GM18508 (cell line): ENCODE measurements around the gene SETD3.

Experiments
- ATAC-seq: cut with Tn5 transposase; IDR thresholded peaks from one replicate; pipeline ENCODE4 v1.9.1; 2021; ENCODE audit warnings: moderate number of reproducible peaks; ENCODE audit not compliant: insufficient read depth, unreplicated experiment

SETD3 gene

GRCh38 chr14:99503848-99504453 is 23.3 kb upstream of the SETD3 start:
- ATAC-seq, result no peak

GRCh38 chr14:99502989-99503421 is 22.3 kb upstream of the SETD3 start:
- ATAC-seq, result no peak

- no peak for ATAC-seq
These were observed 17.2 kb upstream of the SETD3 start for GRCh38 chr14:99497894-99498293.

DNA sequence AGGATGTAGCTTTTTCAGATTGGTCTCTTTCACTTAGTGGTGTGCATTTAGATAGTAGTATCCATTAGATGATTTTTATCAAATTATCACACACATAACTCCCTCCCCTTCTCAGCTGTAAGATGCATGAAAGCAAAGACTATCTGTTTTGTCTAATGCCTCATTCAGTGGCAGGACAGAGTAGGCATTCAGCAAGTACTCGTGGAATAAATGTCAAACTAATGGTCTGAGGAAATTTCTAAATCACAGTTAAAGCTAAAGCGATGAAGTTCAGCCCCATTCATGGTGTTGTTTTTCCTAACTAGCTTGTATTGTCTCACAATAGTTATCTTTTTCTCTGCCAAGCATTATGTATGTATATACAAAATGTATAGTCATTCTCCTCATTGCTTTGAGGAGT is 16.7 kb upstream of the SETD3 start:
- ATAC-seq, result no peak

DNA sequence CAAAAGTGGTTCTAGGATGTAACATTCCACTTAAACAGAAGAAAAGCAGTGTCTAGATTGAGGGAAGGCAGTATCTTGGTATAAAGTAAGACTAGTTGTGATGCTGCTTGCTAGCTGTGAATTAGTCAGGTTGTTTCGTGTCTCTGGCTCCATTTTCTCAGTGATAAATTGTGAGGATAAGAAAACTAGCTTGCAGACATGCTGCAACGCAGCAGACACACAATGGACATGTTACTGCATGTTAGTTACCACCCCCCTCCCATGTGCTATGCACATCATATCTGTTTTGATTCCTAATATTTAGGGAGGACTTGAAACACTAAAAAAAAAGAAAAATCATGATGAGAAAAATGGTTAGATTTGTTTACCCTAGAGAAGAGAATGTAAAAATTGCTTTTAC is 3.4 kb upstream of the SETD3 start:
- ATAC-seq, result no peak

- ATAC-seq, result no peak
These were observed 1.1 kb upstream of the SETD3 start for GRCh38 chr14:99481745-99482099.

DNA sequence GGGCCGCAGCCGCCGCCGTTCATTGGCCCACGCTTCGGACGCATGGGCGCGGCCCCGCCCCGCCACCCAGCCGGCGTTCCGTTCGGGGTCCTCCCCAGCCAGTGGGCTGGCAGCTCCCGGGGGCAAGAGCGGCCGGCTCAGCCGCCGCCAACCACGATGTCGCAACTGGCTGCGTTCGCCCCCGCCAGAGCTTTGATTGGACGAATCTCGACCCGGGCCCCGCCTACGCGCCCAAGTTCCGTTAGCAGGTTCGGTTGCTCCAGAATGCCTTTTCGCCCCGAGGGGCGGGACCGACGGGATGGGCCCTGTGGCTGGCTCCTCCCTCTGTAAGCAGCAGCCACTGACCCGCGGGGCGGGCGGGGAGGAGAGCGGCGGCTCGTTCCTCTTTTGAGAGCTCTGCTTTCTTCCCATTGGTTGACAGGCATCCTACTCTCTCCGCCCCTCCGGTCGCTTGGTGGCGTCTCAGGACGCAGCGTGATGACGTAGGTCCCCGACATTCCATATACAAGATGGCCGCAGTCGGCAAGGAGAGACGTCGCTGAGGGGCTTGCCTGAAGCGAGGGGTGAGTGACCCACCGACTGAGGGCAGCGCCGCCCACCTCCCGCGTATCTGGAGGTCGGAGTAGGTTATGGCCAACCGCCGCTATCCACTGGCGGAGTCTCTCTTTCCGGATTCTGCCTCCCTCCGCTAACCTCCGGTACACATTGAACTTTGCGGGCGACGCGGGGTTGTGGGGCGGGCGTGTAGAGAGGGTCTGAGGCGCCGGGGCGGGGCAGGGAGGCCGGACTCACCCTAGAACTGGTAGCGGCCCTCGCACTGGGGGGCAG is 472 bp upstream of the SETD3 start, which contains the start of gene CCNK:
CCNK (plus strand) TSS at position 493 of the 828 bp plus-strand sequence. CDS start 11,269 bp downstream, outside the sequence.
- ATAC-seq, result peak; percentile 80

DNA sequence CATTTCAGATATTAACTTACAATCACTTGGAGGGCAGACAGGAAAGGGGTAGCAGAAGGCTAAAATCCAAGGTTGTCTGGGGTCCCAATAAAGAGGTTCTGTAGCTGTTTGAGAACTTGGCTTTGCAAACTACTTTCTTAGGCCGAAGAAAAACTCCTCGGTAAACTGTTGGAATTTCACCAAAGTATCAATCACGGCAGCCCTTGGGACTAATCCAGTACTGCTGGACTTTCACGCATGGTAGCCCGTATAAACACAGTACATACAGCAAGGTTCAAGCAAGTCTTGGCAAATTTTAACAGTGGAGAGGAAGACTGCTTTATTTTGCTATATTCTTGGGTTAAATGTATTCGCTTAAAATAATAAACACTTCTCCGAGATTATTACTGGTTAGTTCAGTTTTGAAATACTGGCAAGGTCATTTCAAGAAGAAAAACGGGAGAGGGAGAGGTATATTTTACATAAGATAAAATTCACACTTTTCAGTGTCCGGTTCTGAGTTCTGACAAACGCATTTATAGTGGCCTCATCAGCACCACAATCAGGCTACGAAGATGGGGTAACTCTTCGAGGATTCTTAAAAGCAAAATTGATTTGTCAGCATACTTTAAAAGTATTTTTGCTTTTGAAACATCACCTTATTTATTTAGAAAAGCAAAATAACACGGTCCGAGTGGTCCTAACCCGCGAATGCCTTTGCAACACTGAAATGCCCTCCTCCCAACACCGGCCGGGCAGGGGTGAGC is 1.3 kb downstream of the SETD3 start:
- ATAC-seq, result no peak

DNA sequence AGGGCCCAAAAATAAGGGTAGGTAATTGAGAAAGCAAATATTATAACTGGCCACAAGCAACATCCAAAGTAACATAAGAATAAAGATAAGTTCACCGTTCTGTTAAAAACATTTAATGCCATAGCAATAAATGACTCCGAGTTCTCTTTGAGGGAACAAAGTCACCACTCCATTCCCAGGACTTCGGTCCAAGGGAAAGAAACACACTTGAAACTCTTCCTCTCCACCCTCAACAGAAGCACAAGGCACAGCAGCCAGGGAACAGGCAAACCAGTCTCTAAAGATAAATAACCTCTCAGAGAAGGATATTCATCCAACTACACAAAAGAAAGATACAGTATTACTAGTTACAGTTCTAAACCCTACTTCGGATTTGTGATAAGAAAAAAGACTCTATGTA is 2.5 kb downstream of the SETD3 start:
- ATAC-seq, result no peak

DNA sequence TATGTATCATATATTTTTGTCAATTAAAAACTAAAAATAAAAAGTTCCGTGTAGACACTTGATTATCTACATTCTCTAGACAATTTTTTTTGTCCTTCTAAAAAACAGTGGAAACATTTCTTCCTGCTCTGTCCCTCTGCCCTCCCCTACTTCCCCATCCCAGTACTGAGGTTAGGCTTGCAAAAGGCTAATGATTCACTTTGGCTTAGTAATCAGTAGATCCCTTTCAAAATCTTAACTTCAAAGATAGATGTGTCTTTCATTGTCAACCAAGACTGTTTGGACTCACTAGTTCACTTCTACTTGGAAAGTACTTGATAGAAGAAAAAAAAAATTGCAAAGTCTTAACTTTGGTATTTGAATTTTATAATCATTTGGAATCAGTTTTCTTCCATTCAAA is 3.8 kb downstream of the SETD3 start:
- ATAC-seq, result no peak

DNA sequence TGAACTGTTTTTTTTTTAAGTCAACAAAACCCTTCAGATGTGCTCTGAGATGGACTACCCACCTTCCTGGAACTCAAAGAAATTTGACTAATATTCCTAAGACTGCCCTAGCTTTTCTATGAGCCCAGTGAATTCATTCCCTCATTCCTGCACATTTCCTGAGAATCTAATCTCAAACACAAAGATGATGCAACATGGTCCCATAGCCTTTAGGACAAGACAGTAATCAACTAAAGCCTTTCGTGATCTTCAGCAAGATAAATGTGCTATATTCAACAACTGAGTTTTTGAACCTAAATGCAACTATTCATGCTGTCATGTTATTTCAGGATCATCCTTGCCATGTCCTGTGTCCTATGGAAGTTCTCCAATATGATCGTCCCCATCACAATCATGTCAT is 5.0 kb downstream of the SETD3 start:
- ATAC-seq, result no peak

GRCh38 chr14:99475179-99475578 is 5.5 kb downstream of the SETD3 start:
- ATAC-seq, result no peak

- ATAC-seq, result no peak
These were observed 7.2 kb downstream of the SETD3 start for GRCh38 chr14:99473458-99473857.

DNA sequence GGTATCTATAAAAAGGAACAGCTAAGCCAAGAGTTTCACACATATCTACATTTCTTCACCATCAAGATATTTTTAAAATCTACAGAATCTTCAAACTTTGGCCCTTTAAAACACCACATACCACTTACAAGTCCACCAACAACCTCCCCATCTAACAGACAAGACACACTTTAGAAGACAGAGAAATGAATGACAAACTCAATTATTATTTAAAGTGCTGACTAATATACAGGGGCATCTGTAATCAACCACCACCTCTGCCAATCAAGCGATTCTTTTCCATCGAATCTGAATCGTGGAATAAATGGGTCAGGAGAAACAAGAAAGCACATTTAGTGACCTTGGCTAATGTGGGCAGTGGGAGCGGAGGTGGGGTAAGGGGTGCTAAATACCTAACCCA is 7.7 kb downstream of the SETD3 start:
- no peak for ATAC-seq

- no peak for ATAC-seq
These were observed 8.9 kb downstream of the SETD3 start for GRCh38 chr14:99471731-99472130.

DNA sequence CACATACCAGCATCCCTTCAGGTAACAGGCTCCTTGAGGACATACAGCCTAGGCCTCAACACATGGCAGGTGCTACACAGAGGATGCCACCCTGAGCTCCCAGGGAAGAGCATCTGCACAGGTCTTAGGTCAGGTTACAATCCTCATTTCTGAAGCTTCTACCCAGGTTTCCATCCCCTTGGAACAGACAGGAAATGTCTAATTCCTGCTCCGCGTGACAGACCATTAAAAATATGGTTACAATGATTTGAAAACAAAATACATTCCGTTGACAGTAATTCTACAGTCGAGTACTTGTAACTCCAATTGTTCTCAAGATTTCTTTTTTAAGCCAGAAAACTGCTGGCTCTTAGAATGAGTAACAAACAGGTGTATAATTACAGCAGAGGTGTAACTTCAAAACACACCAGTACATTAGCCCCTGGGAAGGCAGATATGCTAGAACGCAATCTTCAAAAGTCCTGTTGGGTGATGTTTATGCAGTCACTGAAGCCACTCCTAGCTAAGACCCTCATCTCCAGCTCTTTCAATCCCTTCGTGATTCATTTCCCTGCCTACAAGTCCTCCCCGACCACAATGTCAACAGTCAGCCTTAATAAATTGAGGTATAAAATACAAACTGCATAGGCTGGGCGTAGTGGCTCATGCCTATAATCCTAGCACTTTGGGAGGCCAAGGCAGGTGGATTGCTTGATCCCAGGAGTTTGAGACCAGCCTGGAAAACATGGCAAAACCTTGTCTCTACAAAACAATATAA is 11.6 kb downstream of the SETD3 start:
- ATAC-seq, result no peak

DNA sequence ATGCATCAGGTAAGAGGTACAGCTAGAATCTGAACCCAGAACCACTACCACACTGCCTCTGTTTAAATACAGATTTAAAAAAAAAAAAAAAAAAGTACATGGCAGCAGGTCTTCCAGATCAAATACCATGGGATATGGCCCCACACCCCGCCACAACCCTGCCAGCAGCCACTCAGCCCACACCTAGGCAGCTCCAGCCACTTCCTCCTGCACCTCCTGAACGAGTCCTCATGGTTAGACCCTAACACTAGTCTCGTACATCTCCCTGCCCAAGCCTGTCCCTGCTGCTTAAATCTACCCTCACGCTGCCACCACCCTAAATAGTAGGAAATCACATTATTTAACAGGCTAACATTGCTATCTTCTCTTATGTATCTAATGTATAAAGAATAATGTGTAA is 12.6 kb downstream of the SETD3 start:
- no peak for ATAC-seq

- ATAC-seq, result no peak
These were observed 13.2 kb downstream of the SETD3 start for GRCh38 chr14:99467336-99468078.

- ATAC-seq, result no peak
These were observed 13.9 kb downstream of the SETD3 start for GRCh38 chr14:99466758-99467157.

DNA sequence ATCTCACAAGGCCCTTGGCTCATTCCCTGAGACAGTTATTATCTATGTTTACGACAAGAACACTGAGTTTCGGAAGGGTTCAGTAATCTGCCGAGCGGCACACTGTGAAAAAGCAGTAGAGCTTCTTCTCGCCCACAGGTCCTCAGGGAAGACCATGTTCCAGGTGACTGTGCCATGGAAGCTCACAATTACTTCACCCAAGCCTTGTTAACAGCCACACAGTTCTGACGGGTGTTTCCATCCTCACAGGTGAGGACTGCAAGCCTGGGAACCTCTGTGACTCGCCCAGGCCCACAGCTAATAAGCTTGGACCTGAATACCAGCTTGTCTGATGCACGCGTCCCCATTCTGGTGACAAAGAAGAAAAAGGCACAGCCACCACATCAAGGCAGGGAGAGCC is 15.4 kb downstream of the SETD3 start:
- ATAC-seq, result no peak
